GM19452 (cell line): ENCODE data around the gene TRAPPC2.

Experiments
- ATAC-seq: cut with Tn5 transposase; IDR thresholded peaks from one replicate; pipeline ENCODE4 v1.9.1; 2021; ENCODE audit not compliant: unreplicated experiment

Gene TRAPPC2

DNA sequence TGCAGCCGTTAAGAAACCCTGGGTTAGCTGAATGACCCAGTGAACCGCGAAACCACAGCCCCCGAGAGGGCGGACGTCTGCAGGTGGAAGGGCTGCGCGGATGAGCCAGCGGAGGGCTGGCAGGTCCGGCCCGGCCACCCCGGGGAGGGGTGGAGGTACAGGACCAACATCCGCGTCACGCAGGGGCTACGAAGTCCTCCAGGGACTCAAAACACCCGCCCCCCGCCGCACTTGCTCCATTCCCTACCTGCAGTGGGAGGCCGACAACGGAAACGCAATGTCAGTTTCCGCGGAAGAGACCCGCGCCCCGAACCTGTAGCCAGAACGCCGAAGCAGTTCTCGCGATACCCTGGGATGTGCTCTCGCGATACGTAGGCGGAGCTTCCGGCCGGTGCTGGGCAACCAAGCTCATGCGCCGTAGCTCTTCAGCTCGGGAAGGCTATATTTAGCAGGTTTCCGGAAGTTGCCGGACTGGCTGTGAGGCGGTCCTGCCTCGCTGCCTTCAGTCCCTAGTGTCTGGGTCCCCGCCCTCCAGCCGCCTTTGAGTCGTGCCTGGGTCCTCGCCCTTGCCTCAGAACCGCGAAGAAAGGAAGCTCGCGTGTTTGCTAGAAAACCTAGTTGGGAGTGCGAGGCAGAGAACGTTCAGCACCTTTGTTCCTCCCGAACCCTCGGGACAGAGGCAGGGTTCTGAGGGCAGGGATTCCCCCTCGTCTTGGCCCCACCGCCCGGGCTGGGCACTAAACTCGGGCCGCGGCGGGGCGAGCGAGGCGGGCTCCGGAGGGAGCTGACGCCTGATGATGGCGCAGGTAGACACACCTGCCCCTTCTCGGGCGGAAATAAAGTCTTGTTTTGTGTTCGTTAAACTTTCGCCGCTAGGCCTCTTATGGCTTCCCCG lies at the start of gene TRAPPC2, which contains the start of gene OFD1:
Gene TRAPPC2 (minus strand): TSS at position 343 of the 895 bp plus-strand sequence. CDS start 14,657 bp downstream, outside the sequence.
Gene OFD1 (plus strand): TSS at position 471 of the 895 bp plus-strand sequence. CDS start 324 bp downstream, at position 795.
- ATAC-seq: peak; percentile 95

DNA sequence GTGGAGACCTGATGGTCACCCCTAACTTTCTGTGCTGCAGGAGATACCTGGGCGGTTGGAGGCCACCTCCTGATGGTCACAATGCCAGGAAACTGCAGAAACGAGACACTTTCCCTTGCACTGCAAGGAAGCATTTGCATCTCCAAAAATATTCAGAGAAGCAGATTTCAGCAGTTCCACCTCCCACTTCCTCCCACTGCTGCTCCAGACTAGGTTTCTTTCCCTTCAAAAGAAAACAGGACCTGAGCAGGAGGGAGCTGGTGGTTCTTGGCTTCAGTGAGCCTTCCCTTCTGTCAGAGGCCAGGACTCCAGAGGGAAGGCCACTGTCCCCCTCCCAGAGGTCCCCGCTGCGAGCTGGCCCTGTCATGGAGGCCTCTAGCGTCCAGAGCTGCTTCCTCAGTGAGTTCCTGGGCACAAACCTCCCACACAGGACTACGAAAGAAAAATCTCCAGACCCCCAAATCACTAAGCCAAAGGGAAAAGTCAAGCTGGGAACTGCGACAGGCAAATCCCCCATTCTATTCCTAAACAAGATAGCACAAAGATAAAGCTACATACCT lies 46.5 kb upstream of the TRAPPC2 start:
- ATAC-seq: no peak

DNA sequence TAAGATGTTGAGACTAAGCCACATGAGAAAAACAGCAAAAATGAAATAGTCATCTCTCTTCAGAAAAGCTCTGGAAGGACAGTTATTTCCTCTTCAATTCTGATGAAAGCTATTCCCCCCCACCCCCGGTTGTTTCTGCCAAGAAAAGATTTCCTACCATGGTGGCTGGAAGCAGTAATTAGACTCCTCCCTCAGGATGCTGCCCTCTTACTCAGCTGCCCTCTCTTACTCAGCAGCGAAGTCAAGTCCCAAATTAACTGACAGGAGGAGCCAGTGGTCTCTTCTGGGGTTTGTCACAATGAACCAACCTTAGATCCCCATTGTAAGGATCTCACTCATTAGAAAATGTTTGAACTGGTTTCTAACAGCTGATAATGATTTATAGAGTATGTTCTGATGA lies 44.5 kb upstream of the TRAPPC2 start:
- ATAC-seq: no peak

- no peak for ATAC-seq
Observed at GRCh38 chrX:13776387-13776786, 42.0 kb upstream of the TRAPPC2 start.

DNA sequence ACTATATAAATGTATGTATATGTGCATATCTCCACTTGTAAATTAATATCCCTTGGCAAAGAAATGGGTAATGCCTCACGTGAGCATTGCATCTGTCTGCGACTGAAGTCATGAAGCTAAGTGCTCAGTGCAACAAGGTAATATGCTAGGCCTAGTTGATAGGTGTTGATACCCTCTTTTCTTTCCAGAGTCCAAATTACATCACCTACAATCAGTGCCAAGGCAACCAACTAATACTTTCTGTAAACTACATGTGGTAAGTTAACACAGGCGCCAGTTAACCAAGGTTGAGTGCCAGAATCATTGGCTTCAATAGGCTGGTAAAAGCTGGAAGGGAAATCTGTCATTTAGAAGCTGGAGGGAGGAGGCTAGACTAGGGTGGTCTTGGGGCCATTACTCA lies 41.4 kb upstream of the TRAPPC2 start:
- no peak for ATAC-seq

DNA sequence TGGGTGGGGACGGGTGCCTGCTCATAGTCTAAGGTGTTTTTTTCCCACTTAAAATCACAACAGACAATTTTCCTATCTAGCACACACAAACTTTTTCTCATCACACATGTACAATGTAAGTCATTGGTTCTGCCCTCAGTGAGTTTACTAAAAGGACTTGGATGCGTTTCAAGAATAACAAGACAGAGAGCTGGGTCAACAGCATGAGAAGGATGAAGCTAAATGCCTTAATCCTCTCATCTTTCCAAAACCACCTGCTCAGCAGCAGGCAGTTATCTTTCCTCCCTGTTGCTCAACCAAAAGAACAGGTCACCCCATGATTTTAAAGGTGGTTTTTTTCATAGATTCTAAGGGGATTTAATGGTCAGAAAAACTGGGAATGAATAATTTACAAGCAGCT lies 40.3 kb upstream of the TRAPPC2 start:
- ATAC-seq: no peak

- ATAC-seq: no peak
Observed at GRCh38 chrX:13770013-13770535, 35.7 kb upstream of the TRAPPC2 start.

DNA sequence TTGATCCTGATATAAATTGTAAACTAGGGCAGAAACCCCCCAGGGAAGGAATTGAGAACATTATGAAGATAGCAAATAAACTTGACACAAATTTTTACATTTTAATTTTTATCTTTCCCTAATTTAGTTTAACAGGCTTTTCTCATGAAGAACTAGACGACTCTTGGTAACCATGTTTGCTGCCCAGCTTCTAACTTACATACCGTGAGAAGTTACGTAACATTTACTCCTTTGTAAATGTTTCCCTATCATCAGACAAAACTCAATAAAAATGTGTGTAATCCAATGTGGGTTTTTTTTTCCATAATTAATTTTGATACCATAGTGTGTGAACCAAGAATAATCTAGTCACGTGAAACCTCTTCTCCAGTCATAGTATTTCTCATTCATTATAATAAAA lies 34.5 kb upstream of the TRAPPC2 start:
- ATAC-seq: no peak

GRCh38 chrX:13764765-13765164 lies 30.3 kb upstream of the TRAPPC2 start:
- no peak for ATAC-seq

- no peak for ATAC-seq
Observed at GRCh38 chrX:13764281-13764680, 29.9 kb upstream of the TRAPPC2 start.

DNA sequence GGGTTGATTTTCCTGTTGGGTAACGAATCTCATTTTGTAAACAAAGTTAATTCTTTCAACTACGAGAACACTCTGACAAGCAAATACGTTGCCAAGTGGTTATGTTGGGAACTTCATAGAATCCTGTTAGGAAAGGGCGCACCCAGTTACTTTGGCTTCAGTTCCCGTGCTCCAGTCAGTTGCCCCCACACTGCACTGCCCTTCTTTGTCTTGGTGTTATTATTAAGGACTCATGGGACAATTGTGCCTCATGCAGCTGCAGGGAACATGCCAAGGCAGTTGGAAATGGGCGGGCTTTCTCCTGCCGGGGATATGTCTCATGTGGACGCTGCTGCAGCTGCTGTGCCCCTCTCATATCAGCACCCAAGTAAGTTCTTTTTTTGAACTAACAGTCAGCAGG lies 29.1 kb upstream of the TRAPPC2 start:
- ATAC-seq: no peak

GRCh38 chrX:13761606-13762414 lies 27.4 kb upstream of the TRAPPC2 start:
- ATAC-seq: peak; percentile 66

- no peak for ATAC-seq
Observed at GRCh38 chrX:13760426-13760825, 26.0 kb upstream of the TRAPPC2 start.

DNA sequence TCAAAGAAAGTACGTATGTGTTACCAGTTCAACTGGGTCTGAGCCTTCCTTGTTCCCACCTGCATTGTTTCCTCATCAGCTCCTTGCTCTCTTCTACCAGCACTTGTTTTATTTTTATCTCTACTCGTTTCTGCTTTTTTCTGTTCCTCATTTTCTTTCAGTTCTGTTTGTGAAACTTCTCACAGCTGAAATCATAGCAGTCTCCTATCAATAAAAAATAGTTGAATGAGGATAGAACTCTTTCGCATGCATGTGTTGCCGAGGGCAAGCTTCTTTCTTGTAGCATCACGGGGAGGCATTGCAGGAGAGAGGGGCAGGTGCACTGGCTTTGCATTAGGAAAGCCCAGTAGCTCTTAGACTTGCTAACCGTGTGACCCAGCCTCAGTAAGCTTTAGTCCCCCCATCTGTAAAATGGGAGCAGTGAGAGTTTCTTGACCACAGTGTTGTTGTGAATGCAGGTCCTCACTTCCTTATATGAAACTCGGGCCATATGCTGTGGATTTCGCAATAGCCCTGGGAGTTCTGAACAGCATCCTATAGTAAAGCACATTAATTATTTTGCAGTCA lies 24.8 kb upstream of the TRAPPC2 start:
- peak; percentile 69 for ATAC-seq

DNA sequence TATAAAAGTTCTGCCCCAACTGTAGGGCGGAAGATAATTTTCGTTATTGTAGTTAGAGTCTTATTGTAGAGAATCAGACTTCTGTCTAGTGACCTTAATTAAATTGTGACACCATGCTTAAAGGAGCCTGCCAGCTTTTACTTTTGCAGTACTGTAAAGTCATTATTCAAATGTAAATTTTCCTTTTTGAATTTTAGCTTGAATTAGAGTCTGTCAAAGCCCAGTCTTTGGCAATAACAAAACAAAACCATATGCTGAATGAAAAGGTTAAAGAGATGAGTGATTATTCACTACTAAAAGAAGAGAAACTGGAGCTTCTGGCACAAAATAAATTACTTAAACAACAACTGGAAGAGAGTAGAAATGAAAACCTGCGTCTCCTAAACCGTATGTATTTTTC lies 22.0 kb upstream of the TRAPPC2 start:
- ATAC-seq: no peak

GRCh38 chrX:13755254-13755653 lies 20.8 kb upstream of the TRAPPC2 start:
- ATAC-seq: no peak

- ATAC-seq: no peak
Observed at GRCh38 chrX:13754765-13755164, 20.3 kb upstream of the TRAPPC2 start.

GRCh38 chrX:13752646-13753045 lies 18.2 kb upstream of the TRAPPC2 start:
- ATAC-seq: no peak

DNA sequence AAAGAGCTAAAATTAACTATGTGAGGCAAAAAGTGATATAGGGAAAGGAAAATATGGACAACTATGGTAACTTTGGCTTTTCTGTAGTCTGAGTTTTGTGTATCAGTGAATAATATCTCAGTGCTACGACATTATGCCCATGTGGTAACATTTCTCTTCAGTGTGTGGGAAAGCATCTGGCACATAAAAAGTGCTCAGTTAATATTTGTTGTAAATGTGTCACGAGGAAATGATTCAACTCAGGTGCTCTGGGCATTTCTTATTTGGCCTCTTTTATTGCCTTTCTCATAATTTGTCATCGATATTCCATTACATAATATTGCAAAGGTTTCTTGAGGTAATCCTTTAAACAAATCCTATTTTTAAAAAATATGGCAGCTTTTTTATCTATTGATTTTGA lies 17.7 kb upstream of the TRAPPC2 start:
- ATAC-seq: no peak

GRCh38 chrX:13750812-13751211 lies 16.4 kb upstream of the TRAPPC2 start:
- ATAC-seq: no peak

GRCh38 chrX:13750204-13750603 lies 15.8 kb upstream of the TRAPPC2 start:
- ATAC-seq: no peak
